ENCODE results near the gene SLC22A2. TPM values are rescaled to one million over a fixed set of nuclear protein-coding genes. Genes with fewer than 3 reads are reported as not detected.

The SLC22A2 gene
- total RNA-seq, 3 donors from 2014 or later = 0.16 TPM; not detected in 2

DNA sequence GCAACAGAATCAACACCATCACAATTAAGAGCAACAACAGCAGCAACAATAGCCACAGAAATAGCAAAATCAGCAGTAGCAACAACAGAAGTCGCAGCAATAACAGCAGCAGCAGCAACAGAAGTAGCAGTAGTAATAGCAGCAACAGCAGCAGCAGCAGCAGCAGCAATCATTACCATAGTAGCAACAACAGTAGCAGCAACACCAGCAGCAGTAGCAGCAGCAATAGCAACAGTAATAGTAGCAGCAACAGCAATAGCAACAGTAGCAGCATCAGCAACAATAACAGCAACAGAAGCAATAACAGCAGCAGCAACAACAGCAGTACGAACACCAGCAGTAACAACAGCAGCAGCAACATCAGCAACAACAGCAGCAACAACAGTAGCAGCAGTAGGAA, 39.8 kb downstream of the SLC22A2 start:
- ATAC-seq (no peak), DNase-seq (no peak)
- peaks cover 18% of the 10 kb centered on the region for H3K4me1 ChIP-seq (ENCODE audit: low read depth)
- no peaks in the 10 kb centered on the region for H3K9me3 ChIP-seq
- intact Hi-C loops (cut with DNase I, micrococcal nuclease) = no loop called here
- no peaks in the 10 kb centered on the region for H3K36me3 ChIP-seq (ENCODE audit: low read depth)
- H3K4me3 ChIP-seq = no peak overlapping the region
- TF ChIP-seq, protein P1, sequence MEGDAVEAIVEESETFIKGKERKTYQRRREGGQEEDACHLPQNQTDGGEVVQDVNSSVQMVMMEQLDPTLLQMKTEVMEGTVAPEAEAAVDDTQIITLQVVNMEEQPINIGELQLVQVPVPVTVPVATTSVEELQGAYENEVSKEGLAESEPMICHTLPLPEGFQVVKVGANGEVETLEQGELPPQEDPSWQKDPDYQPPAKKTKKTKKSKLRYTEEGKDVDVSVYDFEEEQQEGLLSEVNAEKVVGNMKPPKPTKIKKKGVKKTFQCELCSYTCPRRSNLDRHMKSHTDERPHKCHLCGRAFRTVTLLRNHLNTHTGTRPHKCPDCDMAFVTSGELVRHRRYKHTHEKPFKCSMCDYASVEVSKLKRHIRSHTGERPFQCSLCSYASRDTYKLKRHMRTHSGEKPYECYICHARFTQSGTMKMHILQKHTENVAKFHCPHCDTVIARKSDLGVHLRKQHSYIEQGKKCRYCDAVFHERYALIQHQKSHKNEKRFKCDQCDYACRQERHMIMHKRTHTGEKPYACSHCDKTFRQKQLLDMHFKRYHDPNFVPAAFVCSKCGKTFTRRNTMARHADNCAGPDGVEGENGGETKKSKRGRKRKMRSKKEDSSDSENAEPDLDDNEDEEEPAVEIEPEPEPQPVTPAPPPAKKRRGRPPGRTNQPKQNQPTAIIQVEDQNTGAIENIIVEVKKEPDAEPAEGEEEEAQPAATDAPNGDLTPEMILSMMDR (IDR thresholded peaks at IDR 0.05) = no peak

- Histone ChIP-seq H3K36me3 (ENCODE audit: low read depth) (no peaks in the 10 kb centered on the region), H3K4me1 (ENCODE audit: low read depth) (peaks cover 18% of the 10 kb centered on the region), H3K9me3 (no peaks in the 10 kb centered on the region), H3K4me3 (no peak overlapping the region)
- no peak for DNase-seq
- TF ChIP-seq, protein P1 (IDR thresholded peaks at IDR 0.05) = no peak
- peak; percentile 26 for ATAC-seq
- intact Hi-C loops (cut with DNase I, micrococcal nuclease) = no loop called here
Measured at GRCh38 chr6:160217863-160218262, 40.8 kb downstream of the SLC22A2 start.

- Histone ChIP-seq H3K4me3 (no peak overlapping the region), H3K4me1 (ENCODE audit: low read depth) (peaks cover 11% of the 10 kb centered on the region), H3K36me3 (ENCODE audit: low read depth) (no peaks in the 10 kb centered on the region), H3K9me3 (no peaks in the 10 kb centered on the region)
- DNase-seq (no peak), ATAC-seq (no peak)
- TF ChIP-seq, protein P1 (IDR thresholded peaks at IDR 0.05) = no peak
- intact Hi-C loops (cut with DNase I, micrococcal nuclease) = no loop called here
Measured at GRCh38 chr6:160217073-160217472, 41.5 kb downstream of the SLC22A2 start.

DNA sequence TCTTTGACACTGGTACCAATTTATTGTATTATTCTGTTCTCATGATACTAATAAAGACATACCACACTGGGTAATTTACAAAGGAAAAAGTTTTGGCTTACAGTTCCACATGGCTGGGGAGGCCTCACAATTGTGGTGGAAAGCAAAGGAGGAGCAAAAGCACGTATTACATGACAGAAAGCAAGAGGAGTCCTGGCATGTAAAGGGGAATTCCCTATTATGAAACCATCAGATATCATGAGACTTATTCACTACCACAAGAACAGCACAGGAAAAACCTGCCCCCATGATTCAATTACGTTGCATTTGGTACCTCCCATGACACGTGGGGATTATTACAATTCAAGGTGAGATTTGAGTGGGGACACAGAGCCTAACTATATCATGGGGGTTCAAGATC, 43.4 kb downstream of the SLC22A2 start:
- Histone ChIP-seq H3K9me3 (no peaks in the 10 kb centered on the region), H3K36me3 (ENCODE audit: low read depth) (no peaks in the 10 kb centered on the region), H3K4me1 (ENCODE audit: low read depth) (no peaks in the 10 kb centered on the region), H3K4me3 (no peak overlapping the region)
- DNase-seq = no peak
- ATAC-seq = no peak
- intact Hi-C loops (cut with DNase I, micrococcal nuclease) = no loop called here
- TF ChIP-seq, protein P1 (IDR thresholded peaks at IDR 0.05) = no peak

DNA sequence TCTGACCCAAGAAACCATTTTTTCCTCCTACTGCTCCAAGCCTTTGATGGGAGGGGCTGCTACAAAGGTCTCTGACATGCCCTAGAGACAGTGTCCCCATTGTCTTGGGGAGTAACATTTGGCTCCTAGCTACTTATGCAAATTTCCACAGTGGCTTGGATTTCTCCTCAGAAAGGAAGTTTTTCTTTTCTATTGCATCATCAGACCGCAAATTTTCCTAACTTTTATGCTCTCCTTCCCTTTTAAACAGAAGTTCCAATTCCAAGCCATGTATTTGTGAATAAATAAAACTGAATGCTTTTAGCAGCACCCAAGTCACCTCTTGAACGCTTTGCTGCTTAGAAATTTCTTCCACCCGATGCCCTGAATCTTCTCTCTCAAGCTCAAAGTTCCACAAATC, 51.0 kb downstream of the SLC22A2 start:
- Histone ChIP-seq H3K9me3 (no peaks in the 10 kb centered on the region), H3K4me3 (no peak overlapping the region), H3K36me3 (ENCODE audit: low read depth) (no peaks in the 10 kb centered on the region), H3K4me1 (ENCODE audit: low read depth) (no peaks in the 10 kb centered on the region)
- DNase-seq (no peak), ATAC-seq (no peak)
- intact Hi-C loops (cut with DNase I, micrococcal nuclease) = no loop called here
- TF ChIP-seq, protein P1 (IDR thresholded peaks at IDR 0.05) = no peak

DNA sequence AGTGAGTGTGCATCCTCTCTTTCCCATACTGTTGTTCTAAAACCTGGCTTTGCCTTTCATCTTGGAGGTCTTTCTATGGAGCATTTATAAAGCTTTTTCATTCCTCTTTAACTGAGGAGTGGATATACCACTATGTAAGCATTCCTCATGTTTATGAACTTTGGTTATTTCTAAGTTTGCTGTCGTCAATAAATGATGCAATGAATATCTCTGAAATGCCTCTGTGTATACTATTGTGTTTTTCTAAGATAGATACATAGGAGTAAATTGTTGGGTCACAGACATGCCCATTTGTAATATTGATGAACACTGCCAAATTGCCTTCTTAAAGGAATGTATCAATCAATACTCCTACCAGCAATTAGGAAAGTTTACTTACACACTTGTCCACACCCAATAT, 53.9 kb downstream of the SLC22A2 start:
- TF ChIP-seq, protein P1 (IDR thresholded peaks at IDR 0.05) = no peak
- ATAC-seq (no peak), DNase-seq (no peak)
- Histone ChIP-seq H3K4me3 (no peak overlapping the region), H3K4me1 (ENCODE audit: low read depth) (peaks cover 6% of the 10 kb centered on the region), H3K9me3 (no peaks in the 10 kb centered on the region), H3K36me3 (ENCODE audit: low read depth) (no peaks in the 10 kb centered on the region)
- intact Hi-C loops (cut with DNase I, micrococcal nuclease) = no loop called here
